Measurements from ENCODE around the gene SORCS3.
A peak's percentile ranks its signal among the peaks of the same experiment; 100 is the strongest.

The SORCS3 gene

DNA sequence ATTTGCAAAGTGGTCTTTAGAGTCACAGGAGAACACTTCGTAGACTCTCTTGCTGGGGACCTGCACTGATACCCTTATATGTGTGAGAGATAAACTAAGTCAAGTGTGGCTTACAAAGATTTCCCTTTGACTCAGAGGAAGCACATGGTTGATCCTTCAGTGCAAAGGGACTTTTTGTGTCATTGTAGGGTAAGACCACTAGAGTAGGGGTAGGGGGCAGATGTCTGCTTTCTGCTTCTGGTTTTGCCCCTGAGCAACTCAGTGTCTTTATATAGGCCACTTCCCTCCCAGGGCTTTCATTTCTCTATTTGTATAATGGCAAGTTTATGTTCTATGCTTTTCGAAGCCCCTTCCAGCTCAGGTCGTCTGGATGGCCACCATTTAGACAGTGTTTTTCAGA, 281.7 kb downstream of the SORCS3 start:
- DNase-seq (ENCODE audit: low read depth): no peak

DNA sequence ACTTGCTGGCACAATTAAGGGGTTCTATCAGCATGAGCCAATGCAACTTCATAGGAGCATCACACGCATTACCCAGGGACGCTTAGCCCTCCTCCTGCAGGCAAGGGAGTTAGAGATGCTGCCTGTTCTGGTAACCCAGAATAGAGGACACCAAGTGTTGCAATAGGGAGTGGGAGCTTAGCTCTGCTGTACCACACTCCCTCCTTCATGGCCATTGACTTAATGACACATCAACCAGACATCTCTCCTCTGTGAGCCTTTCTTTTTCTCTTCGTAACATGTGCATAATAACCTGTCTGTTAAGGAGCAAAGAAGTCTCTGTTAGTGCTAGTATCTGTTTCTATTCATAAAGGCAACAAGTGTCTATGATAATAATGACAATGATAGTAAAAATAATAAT, 282.4 kb downstream of the SORCS3 start:
- DNase-seq (ENCODE audit: low read depth): peak; percentile 58

DNA sequence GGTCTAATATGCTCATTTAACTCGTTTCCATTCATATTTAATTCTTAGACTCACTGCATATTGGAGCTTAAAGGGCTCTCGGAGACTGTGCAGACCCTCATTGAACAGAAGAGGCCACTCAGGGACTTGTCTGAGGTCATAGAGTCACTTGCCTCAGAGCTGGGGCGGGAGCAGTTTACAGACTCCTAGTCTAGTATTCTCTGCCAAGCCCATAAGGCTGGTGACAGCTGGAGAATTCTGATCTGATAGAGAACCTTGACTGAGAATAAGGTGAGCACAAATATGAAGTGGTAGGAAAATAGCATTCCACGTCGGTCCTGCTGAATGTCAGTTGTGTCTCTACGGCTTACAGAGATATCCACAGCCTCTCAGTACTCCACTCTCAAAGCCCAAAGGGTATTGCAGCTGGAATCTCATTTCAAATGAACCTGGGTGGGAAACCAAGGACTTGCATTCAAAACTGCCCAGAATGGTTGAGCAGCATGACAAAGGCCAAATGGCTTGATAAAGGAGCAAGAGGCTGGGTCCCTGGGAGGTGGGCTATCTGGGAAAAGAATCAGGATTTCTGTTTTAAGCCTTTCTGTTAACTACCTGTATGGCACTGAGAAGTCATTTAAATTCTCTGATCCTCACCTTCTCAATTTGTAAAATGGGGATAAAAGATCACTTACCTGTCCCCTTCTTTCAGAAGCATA, 283.2 kb downstream of the SORCS3 start:
- no peak for DNase-seq (ENCODE audit: low read depth)

DNA sequence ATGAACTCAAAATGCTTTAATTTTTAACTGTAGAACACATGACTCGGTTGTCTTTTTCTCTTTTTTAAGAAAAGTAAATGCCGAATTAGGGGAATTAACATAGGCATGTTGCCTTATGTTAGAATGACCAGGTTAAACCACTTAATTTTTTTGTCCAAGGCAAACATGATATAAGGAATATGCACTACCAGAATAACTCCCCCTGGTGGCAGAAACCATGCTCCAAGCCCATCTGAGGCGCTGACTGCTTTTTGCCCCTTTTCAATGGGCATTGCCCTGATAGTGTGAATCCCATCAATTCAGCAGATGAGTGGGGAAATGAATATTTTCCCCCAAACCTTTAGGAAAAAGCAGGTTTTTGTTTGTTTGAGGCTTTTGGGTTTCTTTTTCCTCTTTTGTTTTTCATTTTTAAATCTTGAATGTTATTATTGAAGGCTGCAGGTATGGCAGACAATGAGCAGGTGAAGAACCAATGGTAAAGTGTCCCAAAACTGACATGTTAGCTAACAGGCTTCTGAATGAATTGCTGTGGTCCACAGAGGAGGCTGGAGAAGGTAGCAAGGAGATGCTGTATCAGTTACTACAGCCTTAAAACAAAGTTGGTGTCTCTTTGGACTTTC, 284.3 kb downstream of the SORCS3 start:
- peak; percentile 36 for DNase-seq (ENCODE audit: low read depth)

DNA sequence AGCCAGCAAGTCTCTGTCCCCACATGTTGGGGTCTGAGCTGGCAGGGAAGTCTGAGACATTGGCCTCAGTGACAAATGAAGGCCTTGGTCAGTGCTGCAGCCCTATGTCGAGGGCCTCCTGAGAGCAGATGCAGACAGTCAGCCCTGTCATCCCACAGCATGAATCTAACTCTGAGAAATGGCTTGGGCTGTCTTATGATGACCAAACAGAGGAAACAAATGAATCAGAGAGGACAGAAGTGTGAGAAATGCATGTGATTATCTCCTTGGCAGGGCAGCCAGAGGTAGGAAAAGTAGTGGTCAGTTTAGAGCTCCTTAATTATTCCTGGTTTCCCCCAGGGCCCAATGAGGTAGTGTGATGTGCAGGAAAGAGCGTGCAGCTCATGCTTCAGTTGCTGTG, 287.6 kb downstream of the SORCS3 start:
- no peak for DNase-seq (ENCODE audit: low read depth)

DNA sequence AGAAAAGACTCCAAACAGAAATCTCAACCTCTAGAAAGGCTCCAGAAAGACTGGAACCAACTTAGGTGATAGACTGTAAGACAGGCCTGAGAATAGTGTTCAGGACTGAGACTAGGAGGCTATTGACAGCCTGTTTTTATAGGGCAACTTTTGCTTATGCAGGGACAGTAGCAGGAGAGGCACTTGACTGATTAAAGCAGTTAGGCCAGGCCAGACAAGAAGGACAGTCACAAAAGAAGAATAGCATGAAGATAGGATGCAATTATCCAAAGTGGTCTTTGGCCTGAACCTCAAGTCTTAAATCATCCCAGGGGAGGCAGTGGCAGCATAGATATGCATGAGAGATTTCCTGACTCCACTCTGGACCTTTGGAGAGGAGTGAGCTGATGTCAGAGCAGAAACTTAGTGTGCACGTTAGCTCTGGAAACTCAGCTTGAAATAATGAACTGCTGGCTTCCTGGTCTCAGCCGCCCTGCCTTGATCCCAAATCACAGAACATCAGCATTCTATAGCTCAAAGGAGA, 290.6 kb downstream of the SORCS3 start:
- DNase-seq (ENCODE audit: low read depth): no peak

DNA sequence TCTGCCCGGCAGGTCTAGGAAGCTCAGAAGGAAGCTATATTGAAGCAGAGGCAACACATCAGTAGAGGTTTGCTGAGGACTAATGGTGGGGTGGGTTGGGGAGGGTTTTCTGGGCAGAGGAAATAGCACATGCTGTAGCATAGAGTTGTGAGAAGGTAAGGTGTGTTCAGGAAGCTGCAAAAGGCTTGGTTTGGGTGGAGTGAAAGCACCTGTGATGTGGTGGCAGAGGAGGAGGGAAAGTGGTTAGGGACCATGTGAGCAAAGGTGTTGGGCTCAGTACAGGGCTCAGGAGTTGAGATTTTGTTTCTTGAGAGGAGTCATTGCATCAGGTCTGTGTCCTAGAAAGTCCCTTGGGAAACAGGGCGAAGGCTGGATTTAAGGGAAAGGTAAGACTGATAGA, 294.6 kb downstream of the SORCS3 start:
- DNase-seq (ENCODE audit: low read depth): no peak

DNA sequence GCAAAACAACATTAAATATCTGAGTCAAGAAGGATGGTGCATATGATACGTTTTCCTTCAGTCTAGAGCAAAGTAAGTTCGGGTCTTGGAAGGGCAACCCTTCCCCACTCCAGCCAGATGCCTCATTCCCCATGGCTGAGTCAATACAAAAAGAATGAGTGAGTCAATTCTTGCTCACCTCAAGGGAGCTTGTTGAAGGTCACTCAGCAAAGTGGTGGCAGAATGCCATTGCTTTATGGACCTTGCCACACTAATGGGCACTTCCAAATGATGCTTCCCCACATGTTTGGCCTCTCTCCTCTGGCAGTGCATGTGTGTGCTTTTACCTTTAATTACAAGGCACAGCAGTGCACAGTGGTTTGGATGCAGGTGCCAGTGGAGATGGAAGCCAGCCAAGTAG, 296.5 kb downstream of the SORCS3 start:
- peak; percentile 86 for DNase-seq (ENCODE audit: low read depth)

DNA sequence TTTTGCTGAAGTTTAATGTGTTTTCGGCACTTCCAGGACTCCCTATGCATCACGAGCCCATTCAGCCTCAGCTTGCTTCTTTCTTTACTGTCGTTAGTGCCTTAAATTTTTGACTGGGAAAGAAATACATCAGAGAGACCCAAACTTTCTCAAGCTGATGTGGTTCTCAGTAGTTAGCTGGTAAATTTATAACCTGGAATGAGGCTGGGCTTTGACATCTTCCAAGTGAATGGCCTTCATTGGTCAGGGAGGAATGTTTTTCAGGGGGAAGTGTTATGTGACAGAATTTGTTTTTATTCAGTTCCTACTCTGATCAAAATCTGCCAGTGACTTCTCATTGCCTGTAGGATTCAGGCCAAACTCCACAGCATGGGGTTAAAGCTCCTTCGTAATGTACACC, 296.9 kb downstream of the SORCS3 start:
- DNase-seq (ENCODE audit: low read depth): no peak

DNA sequence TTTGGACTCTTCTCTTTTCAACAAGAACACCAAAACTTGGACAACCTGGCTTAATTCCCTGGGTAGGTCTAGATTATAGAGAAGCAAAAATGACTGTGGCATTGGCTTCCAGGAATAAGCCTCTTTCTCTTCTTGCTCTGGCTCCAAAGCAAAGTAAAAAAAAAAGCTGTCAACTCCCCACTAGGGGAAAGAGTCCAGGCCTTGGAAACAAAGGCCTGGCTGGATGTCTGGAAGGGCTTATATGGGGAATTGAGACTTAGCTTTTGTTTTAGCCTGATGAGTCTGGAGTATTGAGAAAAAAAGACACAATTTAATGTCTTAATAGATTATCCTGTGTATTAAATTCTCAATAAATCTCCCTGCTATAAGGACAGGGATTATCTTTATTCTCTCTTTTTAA, 300.6 kb downstream of the SORCS3 start:
- DNase-seq (ENCODE audit: low read depth): no peak

DNA sequence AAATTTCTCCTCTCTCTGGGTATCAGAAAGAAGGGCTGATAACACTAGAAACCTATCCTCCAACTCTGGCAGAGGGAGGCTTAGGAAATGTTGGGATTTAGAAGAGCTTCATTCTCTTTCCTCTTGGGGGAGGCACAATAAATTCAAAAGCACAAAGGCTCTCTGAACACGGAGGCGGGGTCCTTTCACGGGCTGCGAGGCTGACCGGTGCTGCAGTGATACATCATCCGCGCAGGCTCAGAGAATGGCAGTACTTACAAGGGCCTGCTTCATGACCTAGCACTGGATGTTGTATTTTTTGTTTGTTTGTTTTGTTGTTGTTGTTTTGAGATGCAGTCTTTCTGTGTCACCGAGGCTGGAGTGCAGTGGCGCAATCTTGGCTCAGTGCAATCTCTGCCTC, 306.2 kb downstream of the SORCS3 start:
- DNase-seq (ENCODE audit: low read depth): no peak

DNA sequence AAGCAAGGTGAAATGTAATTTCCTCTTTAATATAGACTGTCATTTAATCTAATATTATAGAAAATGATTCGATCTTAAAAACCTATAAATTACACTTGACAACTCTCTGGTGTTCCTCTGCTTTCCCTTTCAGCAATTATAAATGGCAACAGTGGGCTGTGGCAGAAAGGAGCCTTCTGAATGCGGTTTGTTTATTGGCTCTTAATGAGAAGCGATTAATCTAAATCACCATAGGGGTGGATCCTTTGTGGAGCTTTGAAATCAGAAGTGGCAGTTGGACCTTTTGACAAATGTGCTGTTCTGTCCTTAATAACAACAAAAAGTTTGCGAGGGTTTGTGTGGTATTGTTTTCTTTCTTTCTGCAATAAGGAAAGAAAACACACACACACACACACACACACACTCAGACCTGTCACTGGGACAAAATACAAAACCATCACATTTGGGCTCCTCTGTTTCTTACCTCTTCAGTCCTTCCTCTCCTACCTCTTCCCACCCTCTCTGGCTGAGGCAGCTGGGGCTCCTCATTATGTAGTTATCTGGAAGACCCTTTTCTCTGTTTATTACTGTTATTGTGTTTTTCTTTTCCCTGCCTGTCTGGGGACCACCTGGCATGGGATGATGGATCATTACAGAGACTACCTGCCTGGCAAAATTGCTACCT, 316.2 kb downstream of the SORCS3 start:
- DNase-seq (ENCODE audit: low read depth): no peak

DNA sequence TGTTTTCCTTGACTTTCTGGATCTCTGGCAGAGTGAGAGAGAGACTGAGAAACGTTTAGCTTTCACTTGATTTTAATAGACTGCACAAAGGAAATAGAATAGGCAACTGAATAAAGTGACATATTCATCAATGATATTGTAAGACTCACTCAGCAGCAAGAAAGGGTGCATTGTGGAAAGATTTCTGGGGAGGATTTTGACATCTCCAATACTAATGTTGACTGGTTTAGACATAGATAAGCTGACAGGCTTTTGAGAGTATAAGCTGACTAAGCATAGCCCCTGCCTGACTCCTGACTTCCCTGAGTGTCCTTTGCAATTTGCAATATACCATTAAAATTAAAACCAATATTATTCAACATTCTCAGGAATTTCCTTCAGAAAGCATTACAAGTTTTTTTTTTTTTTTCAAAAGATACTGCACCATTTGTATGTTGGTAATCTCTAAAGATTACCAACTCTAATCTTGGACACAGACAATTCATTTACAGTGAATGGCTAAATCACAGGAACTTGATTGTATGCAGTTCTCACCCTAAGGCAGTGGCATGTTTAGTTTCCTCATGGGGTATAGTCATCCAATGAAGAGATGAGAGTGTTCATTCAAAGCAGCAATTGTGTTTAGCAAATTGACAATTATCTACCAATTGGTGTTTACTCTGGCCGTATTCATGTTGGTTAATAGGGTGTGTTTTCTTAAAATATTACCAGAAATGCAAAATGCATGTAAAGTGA, 325.6 kb downstream of the SORCS3 start:
- no peak for DNase-seq (ENCODE audit: low read depth)

DNA sequence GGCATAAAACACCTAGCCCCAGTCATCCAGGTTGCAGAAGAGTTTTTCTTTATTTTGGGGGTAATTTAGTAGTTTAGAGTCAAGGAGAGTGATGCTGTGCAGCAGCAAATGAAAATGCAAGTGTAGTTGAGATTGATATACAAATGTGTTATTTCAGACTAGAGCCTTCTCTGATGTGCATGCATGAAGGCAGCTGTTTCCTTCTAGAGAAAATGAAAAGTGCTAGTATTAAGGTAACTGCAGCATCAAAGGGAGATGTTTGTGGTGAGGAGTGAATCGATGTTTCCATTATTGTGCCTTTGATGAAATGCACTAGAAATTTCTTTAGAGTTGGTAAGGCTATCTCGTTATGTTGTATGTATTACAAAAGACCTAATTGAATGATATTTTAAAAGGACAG, 339.3 kb downstream of the SORCS3 start:
- DNase-seq (ENCODE audit: low read depth): no peak

DNA sequence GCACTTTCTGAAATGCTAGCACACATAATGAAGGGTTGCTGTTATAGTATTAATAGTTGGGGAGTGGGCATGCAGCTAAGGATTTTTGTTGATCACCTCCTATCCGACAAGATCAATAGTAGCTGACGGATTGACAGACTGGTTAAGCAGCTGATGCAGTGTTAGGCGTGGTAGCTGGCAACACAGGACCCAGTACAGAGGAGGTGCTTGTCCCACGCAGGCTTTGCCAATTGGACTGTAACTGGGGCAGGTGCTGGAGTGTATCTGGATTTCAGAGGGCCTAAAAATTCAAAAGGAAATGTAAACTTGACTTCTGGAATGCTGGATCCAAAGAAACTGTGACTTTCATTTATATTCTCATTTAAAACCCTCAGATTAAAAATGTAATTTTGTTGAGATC, 340.9 kb downstream of the SORCS3 start:
- DNase-seq (ENCODE audit: low read depth): no peak

DNA sequence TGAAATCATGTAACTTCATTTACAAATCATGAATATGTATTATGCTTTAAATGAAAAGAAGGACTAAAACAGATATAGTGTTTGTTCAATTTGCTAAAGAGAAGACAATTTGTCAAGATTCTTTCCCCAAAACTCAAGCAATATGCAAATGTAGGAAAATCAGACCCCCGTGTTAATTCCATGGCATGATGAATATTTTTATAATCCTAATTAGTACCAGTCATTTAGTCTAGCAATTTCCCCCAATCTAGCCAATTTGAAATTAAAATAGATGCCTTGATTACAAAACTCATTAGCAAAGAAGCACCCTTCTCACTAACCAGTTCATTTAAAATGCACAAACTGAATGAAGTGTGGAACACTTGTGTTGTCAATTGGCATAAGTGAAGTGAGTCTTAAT, 347.6 kb downstream of the SORCS3 start:
- DNase-seq (ENCODE audit: low read depth): no peak

DNA sequence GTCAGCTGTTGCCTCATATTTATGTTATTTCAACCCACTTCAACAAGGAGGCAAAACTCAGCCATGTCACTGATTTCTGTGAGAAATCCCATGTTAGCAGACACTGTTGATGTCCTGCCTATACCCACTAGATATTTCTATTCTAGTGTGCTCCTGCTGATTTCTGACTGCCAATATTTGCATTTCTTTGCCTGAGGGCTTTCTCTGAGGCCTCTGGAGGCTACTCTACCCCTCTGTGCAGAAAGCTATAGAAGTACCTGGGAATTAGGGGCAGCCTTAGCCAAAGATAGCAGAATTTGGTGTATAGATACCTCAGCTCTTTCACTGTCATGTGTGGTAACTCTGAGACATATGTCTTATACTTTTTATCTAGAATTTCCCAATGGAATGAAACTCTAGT, 348.8 kb downstream of the SORCS3 start:
- DNase-seq (ENCODE audit: low read depth): no peak

DNA sequence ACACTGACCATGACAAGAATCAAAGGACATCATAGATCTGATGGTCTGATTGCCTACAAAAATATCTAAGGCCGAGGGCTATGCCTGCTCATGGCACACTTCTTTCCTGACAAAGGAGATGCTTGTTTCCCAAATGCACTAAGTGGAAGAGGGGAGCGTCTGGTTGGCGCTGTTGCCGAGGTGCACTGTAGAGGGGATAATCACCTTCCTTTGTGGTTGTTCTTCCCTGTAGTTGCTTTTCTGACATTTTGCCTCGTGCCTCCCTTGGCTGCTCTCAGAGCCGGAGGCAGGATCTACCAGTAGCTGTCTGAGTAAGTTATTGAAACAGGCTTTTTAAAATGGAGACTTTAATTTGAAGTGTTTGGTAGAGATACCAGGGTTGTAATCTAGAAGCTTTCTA, 352.0 kb downstream of the SORCS3 start:
- no peak for DNase-seq (ENCODE audit: low read depth)

DNA sequence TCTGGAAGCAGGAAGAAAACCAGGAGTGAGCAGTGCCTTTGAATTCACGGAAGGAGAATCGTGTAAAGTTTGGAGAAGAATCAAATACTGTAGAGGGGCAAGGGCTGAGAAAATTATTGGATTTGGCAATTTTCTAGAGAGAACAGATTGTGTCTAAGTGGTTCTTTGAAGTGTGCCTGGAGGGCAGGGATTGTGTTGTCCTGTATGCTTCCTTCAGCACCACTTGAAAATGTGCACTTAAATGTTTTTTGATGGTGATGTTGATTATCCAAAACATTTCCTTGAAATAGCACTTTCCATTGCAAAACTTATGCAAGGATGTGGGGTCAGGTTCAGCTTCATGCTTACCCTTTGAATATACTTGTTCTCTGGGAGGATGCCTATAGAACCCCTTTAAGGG, 360.2 kb downstream of the SORCS3 start:
- no peak for DNase-seq (ENCODE audit: low read depth)

DNA sequence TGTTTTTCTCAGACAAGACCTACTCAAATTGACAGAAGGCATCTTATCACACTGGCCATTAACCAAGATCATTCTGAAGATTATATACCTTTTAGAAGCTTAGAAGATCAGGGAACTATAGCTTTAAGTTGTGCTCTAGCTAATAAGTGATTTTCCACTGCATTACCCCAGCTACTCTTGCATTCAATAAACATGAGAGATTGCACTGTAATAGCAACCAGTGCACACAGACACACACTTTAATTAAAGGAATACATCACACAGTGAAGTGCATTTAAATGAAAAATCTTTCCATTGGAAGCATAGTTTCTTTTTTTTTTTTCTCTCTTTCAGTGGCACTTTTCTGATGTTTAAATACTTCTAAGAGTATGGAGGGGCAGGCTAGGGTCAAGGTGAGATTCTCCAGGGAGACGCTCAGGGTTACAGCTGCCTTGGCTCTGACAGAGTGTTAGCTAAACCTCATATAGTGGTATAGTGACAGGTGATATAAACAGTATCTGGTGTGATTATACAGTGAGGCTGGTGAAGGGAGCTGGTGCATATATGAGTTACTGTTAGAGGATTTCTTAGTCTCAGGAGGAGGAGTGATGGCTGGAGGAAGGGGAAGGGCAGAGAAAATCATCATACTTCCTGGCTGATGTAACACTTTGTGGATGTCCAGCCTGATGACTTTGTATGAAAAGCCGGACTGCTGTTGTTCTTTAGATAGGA, 369.5 kb downstream of the SORCS3 start:
- DNase-seq (ENCODE audit: low read depth): no peak

DNA sequence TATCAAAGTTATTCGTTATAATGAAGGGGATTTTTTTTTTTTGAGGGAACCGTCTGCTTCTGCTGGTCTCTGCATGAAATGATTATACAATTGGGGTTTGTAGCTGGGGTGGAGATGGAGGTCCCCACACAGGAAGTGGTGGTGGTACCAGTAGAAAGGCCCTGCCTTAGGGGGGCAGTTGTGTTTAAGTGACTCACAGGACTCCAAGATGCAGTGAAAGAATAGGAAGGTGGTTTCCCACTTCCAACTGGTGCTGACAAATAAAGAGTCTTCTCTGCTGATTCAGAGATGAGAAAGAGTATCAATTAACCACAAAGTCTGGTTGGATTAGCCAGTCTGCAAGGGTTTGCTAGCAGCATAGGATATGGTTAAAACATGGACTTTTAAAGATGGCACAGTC, 376.0 kb downstream of the SORCS3 start:
- peak; percentile 3 for DNase-seq (ENCODE audit: low read depth)

DNA sequence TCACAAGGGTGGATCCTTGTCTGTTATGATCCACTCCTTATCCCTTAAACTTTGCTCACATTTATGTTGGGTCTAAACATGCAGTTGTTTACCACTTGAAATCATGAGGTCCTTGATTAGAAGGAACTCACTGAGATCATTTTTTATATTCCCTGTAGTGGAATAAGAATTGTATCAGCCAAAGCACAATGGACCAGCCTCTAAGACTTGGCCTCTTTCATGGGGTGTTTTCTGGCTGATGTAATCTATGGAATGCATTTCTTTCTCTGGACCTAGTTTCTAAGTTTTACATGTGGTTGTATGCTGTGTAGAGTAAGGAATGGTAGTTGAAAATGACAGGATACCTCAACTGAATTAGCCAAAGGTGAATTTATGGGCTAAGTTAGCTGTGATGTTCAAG, 376.6 kb downstream of the SORCS3 start:
- no peak for DNase-seq (ENCODE audit: low read depth)
